ENCODE measurements around the gene PDLIM3.

GRCh38 chr4:185578284-185578683 lies 43.0 kb upstream of the PDLIM3 start:
- no peak for TF ChIP-seq STAT1 (IDR thresholded peaks at IDR 0.05; ENCODE audit: unreplicated experiment)
- TF ChIP-seq CTCF (conservative IDR thresholded peaks at IDR 0.05; ENCODE audit: low read depth in 2 of 2) = no peak

All from GM23338 (cell line).